Neural cell (in vitro differentiated cells): ENCODE measurements around the gene STK31. TPM values are rescaled to one million over a fixed set of nuclear protein-coding genes. Genes with fewer than 3 reads are reported as not detected.

ENCODE experiments used
- H2AFZ ChIP-seq: fragments of 200-600, 300-800 bp; sonication (generic), shearing (Covaris generic); 2 replicates; pipeline ENCODE4 v1.6.0; 2014; ENCODE audit warnings: low read depth, mild to moderate bottlenecking, antibody characterized with exemption, low read length, moderate library complexity
- H3F3A ChIP-seq: fragments of 200-600 bp; shearing (Covaris generic); 2 replicates; pipeline ENCODE4 v1.6.1; 2016; ENCODE audit warnings: mild to moderate bottlenecking, moderate library complexity, mixed read lengths, antibody characterized with exemption, low read length; ENCODE audit not compliant: insufficient read depth, poor library complexity, severe bottlenecking
- H3K27ac ChIP-seq: fragments of 200-600, 300-800 bp; sonication (generic), shearing (Covaris generic); 2 replicates; pipeline ENCODE4 v1.5.1; 2014; ENCODE audit warnings: mild to moderate bottlenecking, low read length, moderate library complexity
- H3K27me3 ChIP-seq: fragments of 300-800, 200-600 bp; sonication (generic), shearing (Covaris generic); 2 replicates; pipeline ENCODE4 v1.6.0; 2014; ENCODE audit warnings: mild to moderate bottlenecking, low read depth, low read length, moderate library complexity; ENCODE audit not compliant: insufficient read depth
- H3K36me3 ChIP-seq: fragments of 300-800, 200-600 bp; sonication (generic), shearing (Covaris generic); 2 replicates; pipeline ENCODE4 v1.5.1; 2014; ENCODE audit warnings: mild to moderate bottlenecking, antibody characterized with exemption, low read length, moderate library complexity; ENCODE audit not compliant: insufficient read depth
- H3K4me2 ChIP-seq: fragments of 300-800, 200-600 bp; sonication (generic), shearing (Covaris generic); 2 replicates; pipeline ENCODE4 v1.6.0; 2014; ENCODE audit warnings: mild to moderate bottlenecking, low read length
- H3K4me3 ChIP-seq: fragments of 300-800, 200-600 bp; sonication (generic), shearing (Covaris generic); 2 replicates; pipeline ENCODE4 v1.5.1; 2014; ENCODE audit warnings: mild to moderate bottlenecking, low read length, moderate library complexity
- H3K79me2 ChIP-seq: fragments of 200-600 bp; shearing (Covaris generic); replicated peaks from 2 replicates; pipeline ENCODE4 v1.6.0; 2014; ENCODE audit warnings: mild to moderate bottlenecking, low read length, moderate library complexity; ENCODE audit not compliant: insufficient read depth
- H3K9ac ChIP-seq: fragments of 300-800, 200-600 bp; sonication (generic), shearing (Covaris generic); 2 replicates; pipeline ENCODE4 v1.6.1; 2016; ENCODE audit warnings: mild to moderate bottlenecking, low read length, mixed read lengths
- H3K9me2 ChIP-seq: fragments of 200-600 bp; shearing (Covaris generic); 2 replicates; pipeline ENCODE4 v1.6.1; 2016; ENCODE audit warnings: mild to moderate bottlenecking, low read length, mixed read lengths; ENCODE audit not compliant: insufficient read depth
- H3K9me3 ChIP-seq: fragments of 200-600, 300-800 bp; sonication (generic), shearing (Covaris generic); 2 replicates; pipeline ENCODE4 v1.6.1; 2016; ENCODE audit warnings: mild to moderate bottlenecking, mixed run types, low read length, moderate library complexity, mixed read lengths
- H4K20me1 ChIP-seq: fragments of 200-600 bp; shearing (Covaris generic); 2 replicates; pipeline ENCODE4 v1.6.1; 2016; ENCODE audit warnings: mild to moderate bottlenecking, mixed run types; ENCODE audit not compliant: insufficient read depth
- EP300 ChIP-seq: fragments of 450-650 bp; conservative IDR thresholded peaks from 2 replicates; pipeline ENCODE4 v1.6.1; 2014; ENCODE audit warnings: antibody characterized with exemption, mild to moderate bottlenecking, moderate library complexity; ENCODE audit not compliant: poor library complexity, severe bottlenecking
- EZH2 ChIP-seq: fragments of 200-600, 300-800 bp; shearing (Covaris generic), sonication (generic); IDR thresholded peaks from 2 replicates; pipeline ENCODE4 v1.6.1; 2014; ENCODE audit warnings: antibody characterized with exemption, low read length, borderline replicate concordance, mild to moderate bottlenecking; ENCODE audit not compliant: insufficient read depth, poor library complexity, severe bottlenecking
- MXI1 ChIP-seq: fragments of 450-650 bp; conservative IDR thresholded peaks from 2 replicates; pipeline ENCODE4 v1.6.1; 2014; ENCODE audit warnings: antibody characterized with exemption, mild to moderate bottlenecking; ENCODE audit not compliant: poor library complexity, severe bottlenecking
- POLR2AphosphoS5 ChIP-seq: IDR thresholded peaks from 2 replicates; pipeline ENCODE4 v1.6.1; 2012
- RAD21 ChIP-seq: fragments of 450-650 bp; conservative IDR thresholded peaks from 2 replicates; pipeline ENCODE4 v1.6.1; 2014; ENCODE audit warnings: antibody characterized with exemption, mild to moderate bottlenecking, moderate library complexity
- SMC3 ChIP-seq: fragments of 450-650 bp; conservative IDR thresholded peaks from 2 replicates; pipeline ENCODE4 v1.6.1; 2014; ENCODE audit warnings: antibody characterized with exemption, mild to moderate bottlenecking, moderate library complexity; ENCODE audit not compliant: poor library complexity
- TAF1 ChIP-seq: IDR thresholded peaks from 2 replicates; pipeline ENCODE4 v1.6.1; 2012; ENCODE audit warnings: low read depth
- polyA plus RNA-seq: library from polyadenylated mRNA; depleted of rRNA; stranded (reverse); fragments of >200 nt; gene quantifications from 2 replicates; pipeline ENCODE4 v1.2.3, GENCODE V29; 2014
- TF ChIP-seq, protein P1 (sequence below): IDR thresholded peaks from 2 replicates; pipeline ENCODE4 v1.6.1; 2012; ENCODE audit warnings: borderline replicate concordance
- TF ChIP-seq, protein P2 (sequence below): fragments of 450-650 bp; IDR thresholded peaks from 2 replicates; pipeline ENCODE4 v1.5.1; 2014; ENCODE audit warnings: antibody characterized with exemption, mild to moderate bottlenecking, moderate library complexity; ENCODE audit not compliant: poor library complexity, severe bottlenecking

STK31 gene
- polyA plus RNA-seq, 1 donor from 2014 or later, result 0.76 TPM

DNA sequence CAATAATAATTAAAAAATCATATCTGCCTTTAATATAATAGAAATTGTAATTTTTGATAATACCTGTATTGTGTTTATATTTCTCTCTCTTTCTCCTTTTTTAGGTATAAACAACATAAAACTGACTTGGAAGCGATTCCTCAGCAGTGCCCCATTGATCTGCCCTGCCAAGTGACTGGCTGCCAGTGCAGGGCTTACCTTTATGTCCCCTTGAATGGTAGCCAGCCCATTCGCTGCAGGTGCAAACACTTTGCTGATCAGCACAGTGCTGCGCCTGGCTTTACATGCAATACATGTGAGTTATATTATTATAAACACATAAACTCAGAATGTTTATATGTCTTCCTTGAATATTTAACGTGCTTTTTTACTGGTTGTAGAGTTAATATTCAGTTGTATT, 20.9 kb upstream of the STK31 start:
- Histone ChIP-seq H3K4me3 (no peak overlapping the region), H3K79me2 (no peaks in the 10 kb centered on the region), H2AFZ (no peak overlapping the region), H3K27me3 (no peaks in the 10 kb centered on the region), H3F3A (no peaks in the 10 kb centered on the region), H3K27ac (no peak overlapping the region), H3K4me2 (no peak overlapping the region), H3K36me3 (peaks cover 5% of the 10 kb centered on the region), H4K20me1 (no peaks in the 10 kb centered on the region), H3K9me3 (no peaks in the 10 kb centered on the region), H3K9me2 (no peaks in the 10 kb centered on the region), H3K9ac (no peak overlapping the region)
- TF ChIP-seq RAD21, result no peak
- TF ChIP-seq, protein P1, sequence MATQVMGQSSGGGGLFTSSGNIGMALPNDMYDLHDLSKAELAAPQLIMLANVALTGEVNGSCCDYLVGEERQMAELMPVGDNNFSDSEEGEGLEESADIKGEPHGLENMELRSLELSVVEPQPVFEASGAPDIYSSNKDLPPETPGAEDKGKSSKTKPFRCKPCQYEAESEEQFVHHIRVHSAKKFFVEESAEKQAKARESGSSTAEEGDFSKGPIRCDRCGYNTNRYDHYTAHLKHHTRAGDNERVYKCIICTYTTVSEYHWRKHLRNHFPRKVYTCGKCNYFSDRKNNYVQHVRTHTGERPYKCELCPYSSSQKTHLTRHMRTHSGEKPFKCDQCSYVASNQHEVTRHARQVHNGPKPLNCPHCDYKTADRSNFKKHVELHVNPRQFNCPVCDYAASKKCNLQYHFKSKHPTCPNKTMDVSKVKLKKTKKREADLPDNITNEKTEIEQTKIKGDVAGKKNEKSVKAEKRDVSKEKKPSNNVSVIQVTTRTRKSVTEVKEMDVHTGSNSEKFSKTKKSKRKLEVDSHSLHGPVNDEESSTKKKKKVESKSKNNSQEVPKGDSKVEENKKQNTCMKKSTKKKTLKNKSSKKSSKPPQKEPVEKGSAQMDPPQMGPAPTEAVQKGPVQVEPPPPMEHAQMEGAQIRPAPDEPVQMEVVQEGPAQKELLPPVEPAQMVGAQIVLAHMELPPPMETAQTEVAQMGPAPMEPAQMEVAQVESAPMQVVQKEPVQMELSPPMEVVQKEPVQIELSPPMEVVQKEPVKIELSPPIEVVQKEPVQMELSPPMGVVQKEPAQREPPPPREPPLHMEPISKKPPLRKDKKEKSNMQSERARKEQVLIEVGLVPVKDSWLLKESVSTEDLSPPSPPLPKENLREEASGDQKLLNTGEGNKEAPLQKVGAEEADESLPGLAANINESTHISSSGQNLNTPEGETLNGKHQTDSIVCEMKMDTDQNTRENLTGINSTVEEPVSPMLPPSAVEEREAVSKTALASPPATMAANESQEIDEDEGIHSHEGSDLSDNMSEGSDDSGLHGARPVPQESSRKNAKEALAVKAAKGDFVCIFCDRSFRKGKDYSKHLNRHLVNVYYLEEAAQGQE, result no peak
- no peak for TF ChIP-seq EP300
- TF ChIP-seq TAF1, result no peak

DNA sequence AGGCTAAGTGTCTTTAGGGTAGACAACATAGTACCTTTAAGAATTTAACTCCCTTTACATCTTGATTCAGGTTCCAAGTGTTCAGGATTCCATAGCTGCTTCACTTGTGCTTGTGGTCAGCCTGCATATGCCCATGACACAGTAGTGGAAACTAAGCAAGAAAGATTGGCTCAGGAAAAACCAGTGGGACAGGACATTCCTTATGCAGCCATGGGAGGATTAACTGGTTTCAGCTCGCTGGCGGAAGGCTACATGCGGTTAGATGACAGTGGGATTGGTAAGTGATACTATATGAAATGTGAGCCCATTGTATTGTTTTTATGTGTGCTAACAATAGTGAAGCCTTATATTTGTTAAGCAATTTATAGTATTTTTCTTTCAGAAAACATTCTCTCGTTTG, 18.7 kb upstream of the STK31 start:
- no peaks in the 10 kb centered on the region for H3K9me3 ChIP-seq

More for the DNA sequence above, 18.7 kb upstream of the STK31 start:
- Histone ChIP-seq H3F3A (no peaks in the 10 kb centered on the region), H3K79me2 (no peaks in the 10 kb centered on the region), H3K27me3 (no peaks in the 10 kb centered on the region), H3K27ac (no peak overlapping the region), H3K9me2 (no peaks in the 10 kb centered on the region), H3K36me3 (peaks cover 5% of the 10 kb centered on the region), H3K9ac (no peak overlapping the region), H2AFZ (no peak overlapping the region), H3K4me3 (no peak overlapping the region), H3K4me2 (no peak overlapping the region), H4K20me1 (no peaks in the 10 kb centered on the region)
- no peak for TF ChIP-seq TAF1
- TF ChIP-seq POLR2AphosphoS5, result no peak
- TF ChIP-seq MXI1, result no peak
- TF ChIP-seq, protein P2, sequence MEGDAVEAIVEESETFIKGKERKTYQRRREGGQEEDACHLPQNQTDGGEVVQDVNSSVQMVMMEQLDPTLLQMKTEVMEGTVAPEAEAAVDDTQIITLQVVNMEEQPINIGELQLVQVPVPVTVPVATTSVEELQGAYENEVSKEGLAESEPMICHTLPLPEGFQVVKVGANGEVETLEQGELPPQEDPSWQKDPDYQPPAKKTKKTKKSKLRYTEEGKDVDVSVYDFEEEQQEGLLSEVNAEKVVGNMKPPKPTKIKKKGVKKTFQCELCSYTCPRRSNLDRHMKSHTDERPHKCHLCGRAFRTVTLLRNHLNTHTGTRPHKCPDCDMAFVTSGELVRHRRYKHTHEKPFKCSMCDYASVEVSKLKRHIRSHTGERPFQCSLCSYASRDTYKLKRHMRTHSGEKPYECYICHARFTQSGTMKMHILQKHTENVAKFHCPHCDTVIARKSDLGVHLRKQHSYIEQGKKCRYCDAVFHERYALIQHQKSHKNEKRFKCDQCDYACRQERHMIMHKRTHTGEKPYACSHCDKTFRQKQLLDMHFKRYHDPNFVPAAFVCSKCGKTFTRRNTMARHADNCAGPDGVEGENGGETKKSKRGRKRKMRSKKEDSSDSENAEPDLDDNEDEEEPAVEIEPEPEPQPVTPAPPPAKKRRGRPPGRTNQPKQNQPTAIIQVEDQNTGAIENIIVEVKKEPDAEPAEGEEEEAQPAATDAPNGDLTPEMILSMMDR, result no peak
- TF ChIP-seq, protein P1, result no peak
- TF ChIP-seq EZH2, result no peak
- TF ChIP-seq RAD21, result no peak
- TF ChIP-seq SMC3, result no peak
- TF ChIP-seq EP300, result no peak
